Fibroblast of lung (primary cell): ENCODE results near the gene PCDHGC3.

Source experiments
- CTCF ChIP-seq, 2 donors: IDR thresholded peaks in 1 of 2; conservative IDR thresholded peaks in 1 of 2; 1 replicate in 1 of 2; 2 replicates in 1 of 2; pipeline ENCODE4 v1.5.1; 2011 to 2012; ENCODE audit warnings: low read length in 2 of 2, control low read depth in 1 of 2, inconsistent platforms in 1 of 2, low read depth in 1 of 2, mild to moderate bottlenecking in 1 of 2
- EZH2 ChIP-seq: IDR thresholded peaks from 2 replicates; pipeline ENCODE4 v1.5.1; 2012; ENCODE audit warnings: low read length, control low read depth, mild to moderate bottlenecking; ENCODE audit errors: missing control alignments

- no peak for TF ChIP-seq CTCF (conservative IDR thresholded peaks at IDR 0.05 in 1 of 2, IDR thresholded peaks at IDR 0.05 in 1 of 2; ENCODE audit: low read depth in 1 of 2, low read length in 2 of 2)
- no peak for TF ChIP-seq EZH2
These were observed 30.8 kb downstream of the PCDHGC3 start for GRCh38 chr5:141506381-141507155.
